CD4-positive, alpha-beta T cell treated with Interleukin-15 for 1 hour (primary cell): Measurements from ENCODE around the gene SGTA.
A peak's percentile ranks its signal among the peaks of the same experiment; 100 is the strongest.

Experiments used
- DNase-seq: peaks from one replicate; pipeline ENCODE4 v3.0.0-alpha.2; 2020

SGTA gene

GRCh38 chr19:2744113-2744512 is 39.0 kb downstream of the SGTA start:
- DNase-seq: no peak

- DNase-seq: no peak
Observed at GRCh38 chr19:2743099-2743498, 40.0 kb downstream of the SGTA start.

GRCh38 chr19:2740314-2740656 is 42.8 kb downstream of the SGTA start:
- no peak for DNase-seq

DNA sequence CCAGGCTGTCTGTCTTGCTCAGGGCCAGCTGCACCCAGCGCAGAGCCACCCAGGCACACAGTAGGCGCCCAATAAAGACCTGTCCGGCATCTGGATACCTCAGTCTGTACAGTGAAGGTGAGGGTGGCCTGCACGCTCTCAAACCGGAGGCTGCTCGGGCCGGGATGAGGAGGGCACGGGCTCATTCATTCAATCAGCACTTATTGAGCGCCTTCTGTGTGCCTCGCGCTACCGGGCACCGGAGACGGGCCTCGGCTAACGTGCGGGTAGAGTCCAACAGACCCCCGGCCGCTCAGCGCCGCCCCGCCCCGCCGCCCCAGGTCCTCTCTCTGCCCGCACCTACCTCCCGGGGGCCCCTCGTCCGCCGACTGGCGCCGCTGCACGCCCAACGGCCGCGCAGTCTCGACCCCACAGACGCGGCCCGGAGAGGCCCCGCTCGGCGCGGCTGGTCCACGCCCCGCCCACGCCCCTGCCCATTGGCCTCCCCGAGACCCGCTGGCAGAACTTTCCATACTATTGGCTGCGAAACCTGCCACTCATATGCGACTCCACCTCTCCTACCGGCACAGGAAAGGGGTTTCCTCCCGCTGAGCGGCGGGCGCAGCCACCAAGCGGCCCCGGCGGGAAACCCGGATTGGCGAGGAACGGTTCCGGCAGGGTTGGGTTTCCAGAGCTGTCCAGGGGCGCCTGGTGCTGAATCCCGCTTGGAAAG is 43.3 kb downstream of the SGTA start, which contains the start of gene SLC39A3:
SLC39A3 (minus strand) TSS at position 416 of the 712 bp plus-strand sequence. CDS start 2,760 bp downstream, outside the sequence.
- DNase-seq: peak; percentile 98

DNA sequence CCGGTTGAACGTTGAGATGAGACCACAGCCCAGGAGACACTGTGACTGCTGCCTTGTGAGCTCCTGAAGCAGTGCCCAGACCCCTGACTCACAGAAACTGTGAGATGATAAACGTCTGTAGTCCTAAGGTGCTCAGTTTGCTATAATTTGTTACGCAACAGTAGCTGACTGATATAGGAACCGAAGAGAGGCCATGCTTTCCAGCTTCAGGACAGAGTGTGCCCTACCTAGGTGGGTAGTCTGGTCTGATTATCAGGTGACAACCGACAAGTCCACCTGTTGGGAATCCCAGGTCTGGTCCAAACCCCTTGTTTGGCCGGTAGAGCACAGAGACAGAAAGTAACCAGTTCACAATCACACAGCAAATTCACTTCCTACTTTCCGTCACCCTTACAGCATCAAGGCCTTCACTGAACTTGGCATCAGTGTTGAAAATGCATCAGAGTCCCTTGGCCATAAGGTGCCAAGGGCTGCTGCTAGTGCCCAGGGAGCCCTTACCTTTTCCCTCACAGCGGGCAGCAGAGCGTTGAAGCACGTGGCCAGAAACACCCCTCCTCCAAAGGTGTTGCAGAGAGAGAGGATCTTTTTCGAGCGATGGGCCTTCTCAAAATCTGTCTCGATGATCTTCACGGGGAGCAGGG is 46.4 kb downstream of the SGTA start:
- DNase-seq: no peak

- no peak for DNase-seq
Observed at GRCh38 chr19:2735374-2735773, 47.7 kb downstream of the SGTA start.

- DNase-seq: no peak
Observed at GRCh38 chr19:2734589-2735288, 48.3 kb downstream of the SGTA start.

GRCh38 chr19:2733930-2734588 is 49.0 kb downstream of the SGTA start:
- no peak for DNase-seq

DNA sequence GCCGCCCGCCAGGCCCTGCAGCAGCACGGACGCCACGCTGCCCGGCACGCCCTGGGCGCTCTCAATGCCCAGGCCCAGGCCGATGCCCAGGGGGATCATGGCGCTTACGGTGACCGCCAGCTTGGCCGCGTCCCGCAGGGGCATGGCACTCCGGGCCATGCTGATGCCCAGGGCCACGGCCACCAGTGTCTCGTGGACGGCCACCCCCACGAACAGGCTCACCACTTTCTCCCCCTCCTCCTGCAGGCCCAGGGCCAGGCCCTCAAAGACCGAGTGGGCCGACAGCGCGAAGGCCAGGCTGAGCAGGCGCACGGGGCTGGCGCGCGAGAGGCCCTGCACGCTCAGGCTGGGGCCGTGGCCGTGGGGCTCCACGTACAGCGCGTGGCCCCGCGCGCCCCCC is 50.2 kb downstream of the SGTA start:
- DNase-seq: no peak

DNA sequence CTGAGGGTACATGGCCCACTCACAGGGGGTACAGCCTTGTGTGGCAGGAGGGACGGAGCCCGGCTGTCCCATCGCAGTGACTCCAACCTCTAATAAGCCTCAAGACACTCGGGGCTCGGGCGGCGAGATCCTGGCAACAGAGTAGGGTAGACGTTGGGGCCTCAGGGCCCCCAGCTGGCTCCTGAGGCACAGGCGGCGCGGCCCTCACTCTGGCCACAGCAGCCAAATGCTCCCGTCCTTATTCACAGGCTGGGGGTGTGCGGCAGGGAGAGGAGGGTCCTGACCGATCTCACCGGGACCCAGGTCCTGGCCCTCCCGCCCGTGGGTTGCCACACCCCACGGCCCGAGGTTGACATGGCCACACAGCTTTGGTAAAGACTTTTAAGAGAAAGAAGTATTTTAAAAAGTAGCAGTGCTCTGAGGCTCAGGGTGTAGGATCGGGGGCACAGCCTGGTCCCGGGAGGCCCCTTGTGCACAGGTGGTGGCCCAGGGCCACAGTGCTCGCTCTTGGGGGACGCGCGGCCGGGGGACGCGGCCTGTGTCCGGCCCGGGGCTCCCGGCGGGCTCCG is 50.8 kb downstream of the SGTA start:
- no peak for DNase-seq

DNA sequence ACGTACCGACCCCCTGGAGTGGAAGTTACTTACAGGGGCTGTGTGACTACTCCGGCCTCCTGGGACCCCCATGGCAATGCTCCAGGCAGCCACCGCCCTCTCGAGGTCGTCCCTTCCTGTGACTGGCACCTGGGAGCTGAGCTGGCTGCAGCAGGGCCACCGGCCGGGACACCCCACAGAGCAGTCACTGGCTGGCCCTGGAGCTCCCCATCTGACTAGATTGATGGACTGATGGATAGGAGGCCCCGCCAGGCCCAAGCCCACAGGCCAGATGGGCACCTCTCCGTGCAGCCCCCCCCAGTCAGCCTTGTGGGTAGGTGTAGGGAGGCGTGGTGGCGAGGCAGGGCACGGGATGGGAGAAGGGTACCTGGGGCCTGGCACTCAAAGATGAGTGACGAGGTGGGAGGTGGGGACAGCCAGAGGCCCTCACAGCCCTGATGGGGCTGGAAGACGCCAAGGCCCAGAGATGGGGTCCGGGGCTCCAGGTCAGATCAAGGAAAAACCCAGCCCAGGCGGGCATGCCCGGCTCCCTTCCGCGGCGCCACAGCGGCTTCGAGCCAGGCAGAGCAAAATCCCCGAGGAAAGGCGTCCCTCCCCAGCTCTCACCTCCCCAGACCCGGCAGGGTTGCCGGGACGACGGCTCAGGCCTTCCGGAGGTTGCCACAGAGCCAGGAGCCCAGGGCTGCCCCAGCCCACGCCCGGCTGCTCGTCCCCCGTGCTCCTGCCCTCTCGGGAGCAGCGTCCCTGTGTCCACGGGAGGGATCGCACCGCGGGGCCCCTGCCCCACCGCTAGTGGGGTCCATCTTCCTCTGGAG is 51.7 kb downstream of the SGTA start:
- no peak for DNase-seq

- no peak for DNase-seq
Observed at GRCh38 chr19:2729943-2730818, 52.9 kb downstream of the SGTA start.

- no peak for DNase-seq
Observed at GRCh38 chr19:2728783-2729387, 54.2 kb downstream of the SGTA start.

DNA sequence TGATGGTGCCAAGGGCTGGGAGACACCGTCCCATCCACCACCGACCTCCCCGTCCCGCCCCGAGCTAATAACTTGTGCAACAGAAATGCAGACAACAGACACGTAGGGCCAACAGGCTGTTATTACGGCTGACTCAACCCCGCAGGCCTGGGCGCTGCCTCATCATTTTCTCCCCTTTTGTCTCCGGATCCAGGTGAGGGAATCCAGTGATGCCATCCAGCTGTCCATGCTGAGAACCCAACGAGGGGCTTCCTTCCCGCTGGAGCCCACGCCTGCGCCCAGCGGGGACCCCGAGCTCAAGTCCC is 55.5 kb downstream of the SGTA start:
- no peak for DNase-seq

- DNase-seq: no peak
Observed at GRCh38 chr19:2726904-2727639, 56.0 kb downstream of the SGTA start.

DNA sequence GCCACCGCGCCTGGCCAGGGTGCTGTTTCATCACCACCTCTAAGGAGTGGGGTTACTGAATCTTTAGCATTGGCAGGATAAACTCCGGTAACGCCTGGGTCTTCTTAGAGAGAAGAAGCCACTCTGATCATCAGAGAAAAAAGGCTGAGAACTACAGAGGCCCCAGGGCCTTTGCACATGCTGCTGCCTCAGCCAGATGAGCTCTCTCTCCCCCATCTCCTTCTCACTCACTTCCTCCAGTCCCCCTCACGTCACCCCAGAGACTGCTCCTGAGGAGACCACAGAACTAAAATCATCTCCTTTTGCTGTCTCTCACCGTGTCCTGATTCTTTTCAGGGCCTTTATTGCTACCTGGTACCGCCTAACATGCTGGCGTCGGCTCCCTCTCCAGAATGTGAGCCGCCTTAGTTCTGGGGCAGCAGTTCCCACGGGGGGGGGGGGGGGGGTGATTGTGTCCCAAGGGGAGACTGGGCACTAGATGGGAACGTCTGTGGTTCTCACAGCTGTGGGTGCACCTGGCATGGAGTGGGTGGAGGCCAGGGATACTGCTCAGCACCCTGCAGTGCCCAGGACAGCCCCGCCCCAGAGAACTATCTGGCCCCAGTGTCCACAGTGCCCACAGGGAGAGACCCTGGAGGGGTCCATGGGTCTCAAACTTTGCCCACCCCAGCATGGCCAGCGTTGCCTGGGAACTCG is 56.8 kb downstream of the SGTA start:
- DNase-seq: no peak

- no peak for DNase-seq
Observed at GRCh38 chr19:2724148-2724557, 58.9 kb downstream of the SGTA start.

- DNase-seq: no peak
Observed at GRCh38 chr19:2723747-2724146, 59.3 kb downstream of the SGTA start.

DNA sequence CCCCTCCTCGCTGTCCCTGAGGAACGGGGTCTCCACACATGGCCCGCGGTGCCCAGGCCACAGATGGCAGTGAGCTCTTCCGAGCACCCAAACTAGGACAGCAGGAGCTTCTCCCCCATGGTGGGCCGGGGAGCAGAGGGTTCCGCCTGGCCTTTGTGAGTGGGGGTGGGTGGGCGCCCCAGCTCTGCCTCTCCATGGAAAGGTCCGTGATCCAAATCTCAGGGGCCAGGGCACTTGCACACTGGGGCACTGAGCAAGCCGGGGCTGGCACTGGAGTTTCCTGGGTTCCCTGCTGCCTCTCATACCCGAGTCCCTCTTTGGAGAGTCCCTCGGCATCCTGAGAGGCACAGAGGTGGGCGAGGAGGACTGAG is 59.7 kb downstream of the SGTA start:
- DNase-seq: no peak
